Measurements from ENCODE around the gene ZBTB43. TPM values are rescaled to one million over a fixed set of nuclear protein-coding genes. Genes with fewer than 3 reads are reported as not detected.

The ZBTB43 gene
- total and polyA plus RNA-seq, 12 donors: 7.6 to 58.4 (median 43.5) TPM

GRCh38 chr9:126788046-126788445 is 16.8 kb upstream of the ZBTB43 start:
- no peaks in the 10 kb centered on the region for H3K9me3 ChIP-seq
- H3K4me3 ChIP-seq: no peak overlapping the region
- H3K4me1 ChIP-seq: peaks cover 0 to 29% (median 10%) of the 10 kb centered on the region in 9 donors
- intact Hi-C loops (cut with DNase I): loop anchor here in 4 of 10 donors (10.0 kb wide), 3 partner anchors 163 to 283 kb away; partner anchors contain the start of gene LMX1B (in 2 of the 4)
- DNase-seq: no peak
- no peaks in the 10 kb centered on the region for H3K36me3 ChIP-seq
- TF ChIP-seq CTCF (IDR thresholded peaks at IDR 0.05): no peak
- peaks cover 0 to 24% (median 0%) of the 10 kb centered on the region in 7 donors for H3K27me3 ChIP-seq
- no peak for ATAC-seq
- H3K27ac ChIP-seq: peak overlapping the region in 2 of 10 donors; percentile 1 to 42
- 5% methylated on average over 2 of the region's 2 CpGs for WGBS, 2 donors

GRCh38 chr9:126788634-126789349 is 16.0 kb upstream of the ZBTB43 start:
- intact Hi-C loops (cut with DNase I): loop anchor here in 4 of 10 donors (10.0 kb wide), 3 partner anchors 164 to 284 kb away; partner anchors contain the start of gene LMX1B (in 2 of the 4)
- peaks cover 0 to 31% (median 5%) of the 10 kb centered on the region in 7 donors for H3K27me3 ChIP-seq
- peak overlapping the region in 2 of 10 donors; percentile 1 to 42 for H3K27ac ChIP-seq
- H3K4me1 ChIP-seq: peaks cover 0 to 21% (median 6%) of the 10 kb centered on the region in 9 donors
- no peak overlapping the region for H3K4me3 ChIP-seq
- DNase-seq: no peak
- 67 to 71% methylated on average over 9 of the region's 9 CpGs for WGBS, 2 donors
- H3K36me3 ChIP-seq: no peaks in the 10 kb centered on the region
- no peak for ATAC-seq
- no peak for TF ChIP-seq CTCF (IDR thresholded peaks at IDR 0.05)
- no peaks in the 10 kb centered on the region for H3K9me3 ChIP-seq

- H3K36me3 ChIP-seq: no peaks in the 10 kb centered on the region
- WGBS, 2 donors: 82 to 93% methylated on average over 4 of the region's 4 CpGs
- H3K27ac ChIP-seq: no peak overlapping the region
- DNase-seq: no peak
- peaks cover 0 to 15% (median 6%) of the 10 kb centered on the region in 9 donors for H3K4me1 ChIP-seq
- no peak overlapping the region for H3K4me3 ChIP-seq
- peaks cover 0 to 37% (median 5%) of the 10 kb centered on the region in 7 donors for H3K27me3 ChIP-seq
- no peak for TF ChIP-seq CTCF (IDR thresholded peaks at IDR 0.05)
- ATAC-seq: peak in 1 of 8 donors; percentile 17
- peaks cover 0 to 2% (median 0%) of the 10 kb centered on the region in 11 donors for H3K9me3 ChIP-seq
- intact Hi-C loops (cut with DNase I): no loop called here
These were observed 14.3 kb upstream of the ZBTB43 start for GRCh38 chr9:126790561-126790960.

GRCh38 chr9:126791406-126792230 is 13.2 kb upstream of the ZBTB43 start:
- 53 to 69% methylated on average over 9 of the region's 9 CpGs for WGBS, 2 donors
- peaks cover 0 to 15% (median 6%) of the 10 kb centered on the region in 9 donors for H3K4me1 ChIP-seq
- intact Hi-C loops (cut with DNase I): no loop called here
- no peak for TF ChIP-seq CTCF (IDR thresholded peaks at IDR 0.05)
- H3K9me3 ChIP-seq: peaks cover 0 to 10% (median 0%) of the 10 kb centered on the region in 11 donors
- peaks cover 0 to 37% (median 5%) of the 10 kb centered on the region in 7 donors for H3K27me3 ChIP-seq
- H3K4me3 ChIP-seq: no peak overlapping the region
- H3K36me3 ChIP-seq: no peaks in the 10 kb centered on the region
- no peak for DNase-seq
- no peak overlapping the region for H3K27ac ChIP-seq
- no peak for ATAC-seq

Measured in heart right ventricle (tissue), 16 donors.